ENCODE data around the gene CCDC136.

The CCDC136 gene

GRCh38 chr7:128833148-128833945, 41.6 kb downstream of the CCDC136 start:
- no peak for DNase-seq

DNA sequence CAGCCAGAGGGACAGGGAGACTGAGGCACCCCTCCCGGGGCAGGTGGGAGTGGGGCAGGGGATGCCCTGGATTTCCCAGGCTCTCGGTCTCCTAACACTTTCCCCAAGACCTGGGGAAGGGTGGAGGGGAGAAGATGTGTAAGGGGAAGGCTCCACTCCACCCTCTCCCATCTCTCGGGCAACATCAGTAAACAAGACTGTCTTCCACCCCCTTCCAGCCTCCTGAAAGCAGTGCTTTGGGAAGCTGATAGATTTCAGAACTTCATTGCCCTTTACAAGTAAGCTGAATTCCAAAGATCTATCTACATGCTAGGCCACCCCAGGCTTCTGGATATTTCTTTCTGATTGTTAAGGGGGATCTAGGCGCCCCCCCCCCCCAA, 42.2 kb downstream of the CCDC136 start:
- DNase-seq: no peak

GRCh38 chr7:128835231-128835751, 43.5 kb downstream of the CCDC136 start:
- DNase-seq: no peak

DNA sequence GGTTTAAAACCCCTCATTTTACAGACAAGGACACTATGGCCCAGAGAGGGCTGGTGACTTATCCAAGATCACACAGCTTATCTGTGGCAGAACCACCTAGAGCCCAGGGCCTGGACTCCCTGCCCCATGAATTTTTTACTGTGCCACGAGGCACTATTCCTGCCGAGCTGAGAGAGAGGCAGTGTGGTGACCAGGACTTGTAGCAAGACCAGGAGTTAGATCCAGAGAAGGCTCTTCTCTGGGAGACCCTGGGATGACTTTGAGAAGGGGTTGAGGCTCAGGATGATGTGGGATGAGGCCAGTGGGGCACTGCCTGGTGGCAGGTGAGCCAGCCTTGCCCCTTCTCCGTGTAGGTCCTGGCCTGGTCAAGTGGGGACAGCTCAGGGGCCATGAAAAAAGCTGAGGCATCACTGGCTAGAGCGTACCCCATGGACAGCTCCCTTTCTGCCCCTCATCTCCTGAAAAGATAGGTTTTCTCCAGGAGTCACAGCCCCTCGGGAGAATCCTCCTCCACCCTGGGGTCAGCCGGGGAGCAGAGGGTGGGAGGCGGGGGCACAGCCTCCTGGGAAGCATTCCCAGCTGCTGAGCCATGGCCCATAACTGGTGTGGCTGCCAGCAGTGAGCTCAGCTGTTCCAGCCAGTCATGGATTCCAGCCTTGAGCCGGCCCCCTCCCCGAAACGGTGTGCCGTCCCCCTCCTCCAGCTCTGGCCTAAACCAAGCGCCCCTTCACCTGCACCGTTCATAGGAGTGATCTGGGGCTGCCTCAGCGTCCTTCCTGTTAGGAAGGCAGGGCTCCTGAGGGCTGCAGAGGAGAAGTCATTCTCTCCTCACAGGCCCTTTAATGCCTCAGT, 44.2 kb downstream of the CCDC136 start:
- no peak for DNase-seq

GRCh38 chr7:128836729-128837348, 45.1 kb downstream of the CCDC136 start:
- no peak for DNase-seq

DNA sequence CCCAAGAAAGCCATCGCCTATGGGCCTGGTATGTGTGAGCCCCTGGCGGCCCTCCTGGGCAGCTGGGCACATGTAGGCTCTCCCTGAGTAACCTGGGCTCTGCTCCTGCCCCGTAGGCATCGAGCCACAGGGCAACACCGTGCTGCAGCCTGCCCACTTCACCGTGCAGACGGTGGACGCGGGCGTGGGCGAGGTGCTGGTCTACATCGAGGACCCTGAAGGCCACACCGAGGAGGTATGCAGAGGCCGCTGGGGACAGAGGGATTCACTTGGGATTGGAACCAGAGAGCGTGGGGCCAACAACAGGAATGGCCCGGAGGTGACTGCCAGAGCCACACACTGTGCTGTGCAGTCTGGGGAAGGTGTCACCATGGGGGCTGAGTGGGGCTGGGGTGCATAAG, 45.8 kb downstream of the CCDC136 start:
- DNase-seq: no peak

GRCh38 chr7:128838109-128838779, 46.5 kb downstream of the CCDC136 start:
- DNase-seq: no peak

GRCh38 chr7:128838981-128839731, 47.4 kb downstream of the CCDC136 start:
- no peak for DNase-seq

DNA sequence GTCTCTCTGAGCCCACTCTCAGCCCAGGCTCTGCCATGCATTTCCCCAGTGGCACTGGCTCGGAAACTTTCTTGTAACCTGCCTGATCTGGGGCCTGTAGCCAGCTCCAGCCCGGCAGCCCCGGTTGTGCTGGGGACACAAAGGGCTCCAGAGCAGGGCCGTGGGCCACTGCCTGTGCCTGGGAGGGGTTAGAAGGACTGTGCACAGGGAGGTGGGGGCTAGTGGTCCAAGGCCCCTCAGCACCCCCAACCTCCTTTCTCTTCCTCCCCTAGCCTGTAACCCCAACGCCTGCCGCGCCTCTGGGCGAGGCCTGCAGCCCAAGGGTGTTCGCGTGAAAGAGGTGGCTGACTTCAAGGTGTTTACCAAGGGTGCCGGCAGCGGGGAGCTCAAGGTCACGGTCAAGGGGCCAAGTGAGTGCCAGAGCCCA, 48.0 kb downstream of the CCDC136 start:
- no peak for DNase-seq

DNA sequence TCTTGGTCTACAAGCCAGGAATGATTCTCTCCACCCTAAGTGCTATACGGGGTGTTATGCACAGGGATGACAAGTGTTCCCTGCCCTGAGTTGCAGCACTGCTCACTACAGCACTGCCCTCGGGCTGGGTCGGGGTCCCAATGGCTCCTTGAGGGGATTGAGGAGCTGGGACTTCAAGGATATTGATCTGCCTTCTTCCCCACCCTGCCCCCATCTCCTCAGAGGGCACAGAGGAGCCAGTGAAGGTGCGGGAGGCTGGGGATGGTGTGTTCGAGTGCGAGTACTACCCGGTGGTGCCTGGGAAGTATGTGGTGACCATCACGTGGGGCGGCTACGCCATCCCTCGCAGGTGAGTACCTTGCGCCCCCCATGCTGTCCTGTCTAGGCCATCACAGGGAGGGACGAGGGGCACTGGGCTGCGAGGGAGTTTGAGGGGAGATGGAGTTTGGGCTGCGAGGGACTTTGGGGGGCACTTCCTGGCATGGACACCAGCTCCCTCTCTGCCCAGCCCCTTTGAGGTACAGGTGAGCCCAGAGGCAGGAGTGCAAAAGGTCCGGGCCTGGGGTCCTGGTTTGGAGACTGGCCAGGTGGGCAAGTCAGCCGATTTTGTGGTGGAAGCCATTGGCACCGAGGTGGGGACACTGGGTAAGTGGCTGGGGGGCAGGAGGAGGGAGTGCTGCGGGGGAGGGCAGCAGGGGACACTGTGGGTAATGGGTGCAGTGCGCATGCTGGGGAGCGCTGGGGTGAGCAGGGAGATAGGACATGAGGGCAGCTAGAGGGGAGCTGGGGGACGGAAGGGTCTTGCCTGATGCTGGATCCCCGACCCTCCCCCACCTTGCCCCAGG, 48.8 kb downstream of the CCDC136 start:
- no peak for DNase-seq

DNA sequence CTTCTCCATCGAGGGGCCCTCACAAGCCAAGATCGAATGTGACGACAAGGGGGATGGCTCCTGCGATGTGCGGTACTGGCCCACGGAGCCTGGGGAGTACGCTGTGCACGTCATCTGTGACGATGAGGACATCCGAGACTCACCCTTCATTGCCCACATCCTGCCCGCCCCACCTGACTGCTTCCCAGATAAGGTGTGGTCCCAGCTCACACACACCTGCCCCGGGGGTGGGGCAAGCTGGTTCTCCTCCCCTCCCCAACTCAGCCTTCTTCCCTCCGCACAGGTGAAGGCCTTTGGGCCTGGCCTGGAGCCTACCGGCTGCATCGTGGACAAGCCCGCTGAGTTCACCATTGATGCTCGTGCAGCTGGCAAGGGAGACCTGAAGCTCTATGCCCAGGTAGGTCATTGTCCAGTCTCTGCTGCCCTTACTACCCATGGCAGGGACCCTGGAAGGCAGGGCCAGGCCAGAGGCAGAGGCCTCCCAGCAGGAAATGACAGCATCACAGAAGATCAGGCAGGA, 49.5 kb downstream of the CCDC136 start:
- DNase-seq: no peak

- peak; percentile 43 for DNase-seq
Measured at GRCh38 chr7:128841921-128842673, 50.3 kb downstream of the CCDC136 start.

DNA sequence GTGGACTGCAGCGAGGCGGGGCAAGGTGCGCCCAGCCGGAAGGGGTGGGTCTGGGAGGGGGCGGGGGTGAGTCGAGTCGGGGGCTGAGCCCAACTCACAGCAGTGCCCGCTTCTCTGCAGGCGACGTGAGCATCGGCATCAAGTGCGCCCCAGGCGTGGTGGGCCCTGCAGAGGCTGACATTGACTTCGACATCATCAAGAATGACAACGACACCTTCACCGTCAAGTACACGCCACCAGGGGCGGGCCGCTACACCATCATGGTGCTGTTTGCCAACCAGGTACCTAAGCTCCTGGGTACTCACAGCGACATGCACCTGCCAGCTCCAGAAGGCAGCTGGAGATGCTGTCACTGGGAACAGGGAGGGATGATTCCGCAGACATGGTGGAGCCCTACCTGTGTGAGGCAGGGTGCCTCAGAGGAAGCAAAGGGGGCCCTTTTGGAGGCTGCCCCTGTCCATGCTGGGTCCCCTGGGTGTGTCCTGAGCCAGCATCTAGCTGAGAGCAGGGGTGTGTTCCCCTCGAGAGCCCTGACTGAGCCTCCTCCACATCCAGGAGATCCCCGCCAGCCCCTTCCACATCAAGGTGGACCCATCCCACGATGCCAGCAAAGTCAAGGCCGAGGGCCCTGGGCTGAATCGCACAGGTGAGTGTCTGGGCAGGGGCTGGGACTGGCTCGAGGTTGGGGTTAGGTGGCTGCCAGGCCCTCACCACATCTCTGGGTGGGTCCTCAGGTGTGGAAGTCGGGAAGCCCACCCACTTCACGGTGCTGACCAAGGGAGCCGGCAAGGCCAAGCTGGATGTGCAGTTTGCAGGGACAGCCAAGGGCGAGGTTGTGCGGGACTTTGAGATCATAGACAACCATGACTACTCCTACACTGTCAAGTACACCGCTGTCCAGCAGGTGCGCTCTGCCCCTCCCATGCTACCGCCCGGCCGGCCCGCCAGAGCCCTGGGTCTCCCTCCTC, 51.2 kb downstream of the CCDC136 start:
- no peak for DNase-seq

- no peak for DNase-seq
Measured at GRCh38 chr7:128843938-128844621, 52.3 kb downstream of the CCDC136 start.

GRCh38 chr7:128844777-128845311, 53.1 kb downstream of the CCDC136 start:
- DNase-seq: no peak

GRCh38 chr7:128845475-128845874, 53.7 kb downstream of the CCDC136 start:
- DNase-seq: no peak

- no peak for DNase-seq
Measured at GRCh38 chr7:128845987-128846386, 54.2 kb downstream of the CCDC136 start.
